HFF-Myc (cell line): Measurements from ENCODE around the gene OR5T1.

Experiments used
- DNase-seq: peaks from one replicate; pipeline ENCODE4 v3.0.0-alpha.2; 2011; ENCODE audit warnings: low read depth; ENCODE audit errors: extremely low read depth
- H3K4me3 ChIP-seq: replicated peaks from 2 replicates; pipeline ENCODE4 v1.5.1; 2011; ENCODE audit warnings: low read depth, mild to moderate bottlenecking, control low read depth, low read length
- TF ChIP-seq, protein P1 (sequence below): IDR thresholded peaks from 2 replicates; pipeline ENCODE4 v1.5.1; 2012; ENCODE audit warnings: mild to moderate bottlenecking, low read depth, low read length, control low read depth; ENCODE audit errors: missing control alignments

The OR5T1 gene

GRCh38 chr11:56273854-56274253 is at the start of gene OR5T1:
OR5T1 (plus strand) TSS chr11:56274154; CDS start chr11:56275639, 1,485 bp downstream.
- TF ChIP-seq, protein P1, sequence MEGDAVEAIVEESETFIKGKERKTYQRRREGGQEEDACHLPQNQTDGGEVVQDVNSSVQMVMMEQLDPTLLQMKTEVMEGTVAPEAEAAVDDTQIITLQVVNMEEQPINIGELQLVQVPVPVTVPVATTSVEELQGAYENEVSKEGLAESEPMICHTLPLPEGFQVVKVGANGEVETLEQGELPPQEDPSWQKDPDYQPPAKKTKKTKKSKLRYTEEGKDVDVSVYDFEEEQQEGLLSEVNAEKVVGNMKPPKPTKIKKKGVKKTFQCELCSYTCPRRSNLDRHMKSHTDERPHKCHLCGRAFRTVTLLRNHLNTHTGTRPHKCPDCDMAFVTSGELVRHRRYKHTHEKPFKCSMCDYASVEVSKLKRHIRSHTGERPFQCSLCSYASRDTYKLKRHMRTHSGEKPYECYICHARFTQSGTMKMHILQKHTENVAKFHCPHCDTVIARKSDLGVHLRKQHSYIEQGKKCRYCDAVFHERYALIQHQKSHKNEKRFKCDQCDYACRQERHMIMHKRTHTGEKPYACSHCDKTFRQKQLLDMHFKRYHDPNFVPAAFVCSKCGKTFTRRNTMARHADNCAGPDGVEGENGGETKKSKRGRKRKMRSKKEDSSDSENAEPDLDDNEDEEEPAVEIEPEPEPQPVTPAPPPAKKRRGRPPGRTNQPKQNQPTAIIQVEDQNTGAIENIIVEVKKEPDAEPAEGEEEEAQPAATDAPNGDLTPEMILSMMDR, result no peak
- DNase-seq, result no peak
- no peak within 1 kb of the TSS for H3K4me3 ChIP-seq

DNA sequence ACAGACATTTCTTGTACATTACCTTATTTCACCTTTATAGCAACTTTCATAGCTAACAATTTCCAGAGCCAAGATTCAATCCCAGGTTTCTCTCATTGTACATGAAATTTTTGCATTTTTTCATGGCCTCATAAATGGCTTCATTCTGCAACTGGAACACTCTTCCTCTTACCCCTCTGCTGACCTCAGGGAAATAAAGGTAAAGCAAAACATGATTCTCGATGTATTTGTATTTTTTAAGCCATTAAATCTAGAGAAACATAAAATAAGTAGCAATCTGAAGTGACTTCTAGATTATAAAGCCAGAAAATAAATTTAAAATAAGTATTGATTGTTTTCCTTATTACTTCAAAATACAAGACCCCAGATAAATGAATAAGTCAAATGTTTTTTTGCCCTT is 39.8 kb upstream of the OR5T1 start, which contains the start of gene OR5T2:
TSS of gene OR5T2 (minus strand) at position 101 of the 400 bp plus-strand sequence. CDS start 1,193 bp downstream, outside the sequence.
- DNase-seq, result no peak
- TF ChIP-seq, protein P1, result no peak
- H3K4me3 ChIP-seq, result no peak within 1 kb of the TSS

DNA sequence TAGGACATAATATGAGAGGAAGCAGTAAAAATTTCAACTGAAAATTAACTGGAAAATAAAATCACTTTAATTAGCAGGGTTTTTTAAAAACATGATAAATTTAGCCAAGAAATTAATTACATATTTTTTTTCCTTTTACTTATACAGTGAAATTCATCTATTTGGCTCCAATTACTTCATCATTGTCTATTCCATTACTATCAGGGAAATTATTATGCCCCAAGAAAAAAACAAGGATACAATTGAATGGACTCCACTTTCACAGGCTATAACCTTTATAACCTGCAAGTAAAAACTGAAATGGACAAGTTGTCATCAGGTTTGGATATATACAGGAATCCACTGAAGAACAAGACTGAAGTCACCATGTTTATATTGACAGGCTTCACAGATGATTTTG is 22.0 kb upstream of the OR5T1 start, which contains the start of gene OR5T3:
TSS of gene OR5T3 (plus strand) at position 301 of the 400 bp plus-strand sequence. CDS start at position 301, 0 bp downstream.
- no peak within 1 kb of the TSS for H3K4me3 ChIP-seq
- no peak for DNase-seq
- TF ChIP-seq, protein P1, result no peak

DNA sequence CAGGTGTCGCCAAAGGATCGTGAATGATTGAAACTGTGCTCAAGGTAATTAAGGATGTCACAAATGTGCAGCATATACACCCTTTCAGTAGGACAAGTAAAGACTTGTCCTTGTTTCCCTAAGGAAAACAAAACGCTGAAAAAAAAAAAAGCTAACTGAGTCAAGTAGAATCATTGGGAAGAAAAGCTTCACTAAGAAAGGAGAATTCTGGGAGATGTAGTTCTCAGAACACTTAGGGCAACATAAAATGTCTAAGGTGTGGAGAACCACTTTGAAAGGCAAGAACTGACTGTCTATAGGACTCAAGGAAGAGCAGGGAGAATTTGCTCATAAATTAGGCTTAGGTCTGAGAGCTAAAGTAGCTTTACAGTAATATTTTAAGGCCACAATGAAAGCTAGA is 2.9 kb upstream of the OR5T1 start:
- DNase-seq, result no peak
- H3K4me3 ChIP-seq, result no peak overlapping the region
- TF ChIP-seq, protein P1, result no peak

DNA sequence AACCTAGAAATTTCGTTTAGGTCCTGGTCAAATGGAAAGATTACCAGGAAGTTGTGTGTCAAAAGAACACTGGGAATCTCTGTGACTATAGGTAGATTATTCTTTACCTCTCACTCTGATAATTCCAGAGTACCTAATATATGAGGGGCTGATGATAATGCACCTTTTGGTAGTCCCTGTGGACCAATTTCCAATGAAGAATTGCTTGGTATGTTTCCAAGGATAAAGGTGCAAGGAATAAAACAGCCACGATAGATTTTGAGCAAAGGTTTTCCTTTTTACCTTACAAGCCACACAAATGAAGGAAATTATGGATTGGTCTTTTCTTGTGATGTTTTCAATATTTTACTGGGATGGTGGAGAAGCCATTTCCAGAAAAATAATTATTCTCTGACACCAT is 18.2 kb downstream of the OR5T1 start, which contains the start of gene OR8H1:
TSS of gene OR8H1 (minus strand) at position 101 of the 400 bp plus-strand sequence. CDS start 1,192 bp downstream, outside the sequence.
- no peak within 1 kb of the TSS for H3K4me3 ChIP-seq
- TF ChIP-seq, protein P1, result no peak
- no peak for DNase-seq

GRCh38 chr11:56296898-56297297 is 22.9 kb downstream of the OR5T1 start:
- no peak for DNase-seq
- H3K4me3 ChIP-seq, result no peak overlapping the region
- TF ChIP-seq, protein P1, result no peak

- H3K4me3 ChIP-seq, result no peak overlapping the region
- DNase-seq, result no peak
- TF ChIP-seq, protein P1, result no peak
Measured at GRCh38 chr11:56307836-56308235, 33.9 kb downstream of the OR5T1 start.
